GM21723 (cell line): ENCODE data around the gene MYG1.
"Not testable (repeated sequence)": the region's sequence is repeated elsewhere in the genome, so short reads cannot be mapped to it uniquely, and the experiment has no call there.

ENCODE experiments used
- ATAC-seq: cut with Tn5 transposase; IDR thresholded peaks from one replicate; pipeline ENCODE4 v1.9.1; 2021; ENCODE audit warnings: mild to moderate bottlenecking, moderate library complexity; ENCODE audit not compliant: unreplicated experiment

Gene MYG1

DNA sequence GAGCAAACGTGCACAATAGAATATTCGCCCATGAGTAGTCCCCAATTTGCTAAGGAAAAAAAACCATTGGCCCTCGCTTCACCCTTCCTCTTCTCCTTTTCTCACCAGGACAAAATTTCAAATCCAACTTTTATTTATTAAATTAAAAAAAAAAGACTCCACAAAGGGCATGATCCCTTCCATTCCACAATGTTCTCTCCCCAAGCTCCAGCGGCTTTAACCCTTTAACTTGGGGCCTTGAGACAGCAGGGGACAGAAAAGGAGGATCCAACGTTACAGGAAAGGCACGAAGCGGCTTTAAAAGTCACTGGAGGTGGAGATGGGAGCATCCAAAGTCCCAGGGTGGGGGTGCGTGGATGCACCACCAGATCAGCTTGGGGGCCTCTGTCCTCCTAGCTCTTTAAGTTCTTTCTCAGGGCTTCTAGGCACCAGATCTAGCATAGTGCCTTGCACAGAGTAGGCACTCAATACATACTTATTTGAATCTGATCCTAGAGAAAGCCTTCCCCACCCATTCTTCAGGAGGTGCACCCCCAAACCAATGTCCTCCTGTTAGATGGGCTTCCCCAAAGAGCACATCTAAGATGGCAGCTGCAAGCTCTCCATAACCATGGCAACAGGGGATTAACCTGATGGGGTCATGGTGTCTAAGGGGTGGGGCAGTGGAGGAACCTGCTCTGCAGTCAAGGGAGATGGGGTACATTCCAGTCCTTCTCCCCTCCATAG is 27.1 kb downstream of the MYG1 start:
- no peak for ATAC-seq

DNA sequence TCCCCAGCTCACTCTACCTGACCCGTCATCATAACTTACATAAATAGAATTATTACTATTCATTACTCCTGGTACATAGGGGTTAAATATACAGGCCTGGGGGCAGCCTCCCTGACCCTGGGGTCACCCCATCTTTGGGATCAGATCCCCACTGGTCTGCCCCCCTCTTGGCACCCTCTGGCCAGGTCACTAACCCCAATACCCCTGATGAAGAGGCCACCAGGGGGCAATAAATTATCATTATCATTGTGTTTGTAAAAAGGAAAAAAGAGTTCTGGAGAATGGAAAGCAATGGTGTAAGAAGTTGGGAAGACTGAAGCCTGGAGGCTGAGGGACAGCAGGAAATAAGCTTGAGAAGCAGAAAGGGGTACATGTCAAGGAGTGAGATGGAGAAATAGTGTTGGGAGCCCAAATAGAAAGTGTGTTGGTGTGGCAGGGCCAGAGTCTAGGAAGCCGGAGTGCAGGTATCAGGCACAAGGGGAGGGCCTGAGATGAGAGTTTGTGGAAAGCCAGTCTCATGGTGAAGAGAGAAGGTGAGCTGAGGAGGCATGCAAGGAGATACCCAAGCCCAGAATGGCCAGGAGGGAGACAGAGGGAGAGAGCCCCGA is 28.0 kb downstream of the MYG1 start:
- no peak for ATAC-seq

DNA sequence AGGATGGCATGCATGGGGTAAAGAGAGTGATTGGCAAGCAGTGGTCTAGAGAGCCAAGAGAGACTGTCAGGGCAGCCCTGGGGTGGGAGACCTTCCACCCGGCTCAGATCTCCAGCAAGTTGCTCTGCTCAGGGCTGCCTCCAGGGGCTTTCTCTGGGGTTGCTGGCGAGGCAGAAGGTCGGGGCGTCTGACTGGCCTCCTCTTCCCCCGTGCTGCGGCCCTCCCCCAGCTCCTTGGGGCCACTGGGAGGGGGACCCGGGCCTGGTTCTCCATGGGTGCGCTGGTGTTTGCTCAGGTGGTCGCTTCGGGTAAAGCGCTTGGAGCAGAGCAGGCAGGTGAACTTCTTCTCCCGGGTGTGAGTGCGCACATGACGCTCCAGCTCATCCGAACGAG is 28.5 kb downstream of the MYG1 start:
- no peak for ATAC-seq

DNA sequence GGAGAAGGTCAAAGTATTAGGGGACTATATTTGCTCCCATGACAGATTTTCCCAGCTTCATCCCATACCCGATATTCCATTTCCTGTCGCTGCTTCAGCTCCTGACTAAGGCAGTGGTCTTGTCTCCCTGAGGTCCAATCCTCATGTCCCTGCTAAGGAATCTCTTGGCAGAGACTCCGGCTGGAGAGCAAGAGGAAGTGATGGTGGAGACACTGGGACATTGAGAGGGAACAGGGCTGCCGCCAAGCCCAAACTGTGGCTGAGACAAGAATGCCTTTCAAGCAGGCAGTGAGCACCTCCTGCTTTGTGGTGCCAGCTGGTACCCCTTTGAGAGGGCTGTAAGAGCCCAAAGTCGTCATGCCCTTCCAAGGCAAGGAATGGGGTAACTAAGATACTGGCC is 31.2 kb downstream of the MYG1 start:
- ATAC-seq, result no peak

DNA sequence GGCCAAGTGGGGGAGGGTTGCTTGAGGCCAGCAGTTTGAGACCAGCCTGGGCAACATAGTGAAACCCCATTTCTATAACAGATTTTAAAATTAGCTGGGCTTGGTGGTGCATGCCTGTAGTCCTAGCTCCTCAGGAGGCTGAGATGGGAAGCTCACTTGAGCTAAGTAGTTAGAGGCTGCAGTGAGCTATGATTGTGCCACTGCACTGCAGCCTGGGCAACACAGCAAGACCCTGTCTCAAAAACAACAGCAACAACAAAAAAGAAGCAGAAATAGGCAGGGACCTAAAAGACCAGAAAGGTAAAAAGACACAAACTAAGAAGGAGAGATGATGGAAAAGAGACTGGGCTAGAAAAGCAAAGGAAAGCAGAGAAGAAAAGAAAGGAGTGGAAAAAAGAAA is 32.8 kb downstream of the MYG1 start:
- not testable (repeated sequence) for ATAC-seq

- no peak for ATAC-seq
Observed at GRCh38 chr12:53332744-53333143, 33.2 kb downstream of the MYG1 start.

GRCh38 chr12:53333289-53333688 is 33.8 kb downstream of the MYG1 start:
- ATAC-seq, result no peak

DNA sequence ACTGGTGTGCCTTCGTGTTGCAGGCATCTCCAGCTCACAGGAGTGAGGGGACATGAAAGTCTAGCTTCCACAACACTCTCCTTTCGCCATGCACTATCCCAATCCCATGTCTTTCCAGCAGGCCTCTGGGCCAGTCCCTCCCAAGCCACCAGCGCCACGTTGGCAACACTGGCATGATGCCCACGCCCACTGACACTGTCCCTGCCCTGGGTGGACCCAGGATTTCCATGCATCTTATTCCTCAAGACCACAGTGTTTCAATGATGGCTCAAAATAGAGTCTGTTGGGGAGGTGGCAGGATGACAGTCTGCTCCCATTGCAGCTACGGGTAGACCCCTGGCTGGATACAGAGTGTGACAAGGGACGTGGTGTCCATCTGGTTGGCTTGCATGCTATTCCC is 34.4 kb downstream of the MYG1 start:
- no peak for ATAC-seq

GRCh38 chr12:53334822-53335221 is 35.3 kb downstream of the MYG1 start:
- ATAC-seq, result no peak

DNA sequence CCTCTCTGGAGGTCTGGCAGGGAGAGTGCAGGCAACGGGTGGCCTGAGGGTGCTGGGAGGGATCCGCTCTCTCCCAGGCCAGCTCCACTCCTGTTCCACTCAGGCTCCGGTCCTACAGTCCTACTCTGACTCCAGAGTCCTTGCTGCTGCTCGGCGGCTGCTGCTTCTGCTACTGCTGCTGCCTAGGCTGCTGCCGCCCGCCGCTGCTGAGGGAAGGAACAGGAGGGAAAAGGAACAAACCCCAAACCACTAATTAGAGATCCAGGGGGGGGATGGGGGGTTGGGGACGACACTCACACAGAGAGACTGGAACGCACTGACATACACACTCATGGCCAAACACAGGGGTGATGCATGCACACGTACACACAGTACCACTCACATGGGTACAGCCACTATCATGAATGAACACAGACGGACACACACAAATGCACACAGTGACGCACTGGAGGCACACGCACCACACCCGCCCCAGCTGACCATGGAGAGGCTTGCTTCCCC is 36.7 kb downstream of the MYG1 start, which contains the start of gene SP7:
SP7 (minus strand) TSS at position 174 of the 501 bp plus-strand sequence. CDS start 708 bp downstream, outside the sequence.
- no peak for ATAC-seq

- no peak for ATAC-seq
Observed at GRCh38 chr12:53338017-53338416, 38.5 kb downstream of the MYG1 start.

GRCh38 chr12:53338916-53339315 is 39.4 kb downstream of the MYG1 start:
- ATAC-seq, result no peak

DNA sequence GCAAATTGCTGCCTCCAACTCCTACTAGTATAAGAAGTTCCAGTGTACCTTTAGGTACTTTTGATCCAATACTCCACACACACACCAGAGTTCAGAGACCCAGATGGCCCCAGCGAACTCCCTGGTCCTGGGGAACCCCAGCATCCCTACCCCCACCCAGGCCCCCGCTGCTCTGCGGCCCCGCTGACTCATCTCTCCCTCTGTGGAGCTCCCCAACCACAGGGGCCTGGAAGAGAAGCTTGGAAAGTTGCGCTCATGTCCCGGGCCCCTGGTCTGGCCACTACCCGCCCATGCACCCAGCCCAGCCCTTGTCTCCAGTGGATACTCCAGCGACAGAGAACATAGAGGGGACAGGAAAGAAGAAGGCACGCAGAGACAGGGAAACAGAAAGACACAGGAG is 40.9 kb downstream of the MYG1 start:
- no peak for ATAC-seq

- ATAC-seq, result no peak
Observed at GRCh38 chr12:53343449-53343848, 44.0 kb downstream of the MYG1 start.

- ATAC-seq, result no peak
Observed at GRCh38 chr12:53343969-53344368, 44.5 kb downstream of the MYG1 start.

DNA sequence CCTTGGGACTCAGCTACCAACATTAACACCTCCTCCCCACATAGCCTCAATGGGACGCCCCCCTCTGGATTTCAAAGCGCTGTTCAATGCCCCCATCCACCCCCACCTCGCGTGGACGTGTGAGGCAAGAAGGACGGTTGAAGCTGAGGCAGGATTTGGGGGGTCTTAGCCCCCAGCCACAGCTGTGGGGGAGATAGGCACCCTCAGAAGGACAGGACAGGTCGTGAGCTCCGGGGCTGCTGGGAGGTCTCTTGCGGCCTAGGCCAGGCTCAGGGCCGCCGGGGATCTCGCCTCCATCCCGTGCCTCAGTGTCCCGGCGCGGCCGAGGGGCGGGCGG is 45.0 kb downstream of the MYG1 start:
- no peak for ATAC-seq

DNA sequence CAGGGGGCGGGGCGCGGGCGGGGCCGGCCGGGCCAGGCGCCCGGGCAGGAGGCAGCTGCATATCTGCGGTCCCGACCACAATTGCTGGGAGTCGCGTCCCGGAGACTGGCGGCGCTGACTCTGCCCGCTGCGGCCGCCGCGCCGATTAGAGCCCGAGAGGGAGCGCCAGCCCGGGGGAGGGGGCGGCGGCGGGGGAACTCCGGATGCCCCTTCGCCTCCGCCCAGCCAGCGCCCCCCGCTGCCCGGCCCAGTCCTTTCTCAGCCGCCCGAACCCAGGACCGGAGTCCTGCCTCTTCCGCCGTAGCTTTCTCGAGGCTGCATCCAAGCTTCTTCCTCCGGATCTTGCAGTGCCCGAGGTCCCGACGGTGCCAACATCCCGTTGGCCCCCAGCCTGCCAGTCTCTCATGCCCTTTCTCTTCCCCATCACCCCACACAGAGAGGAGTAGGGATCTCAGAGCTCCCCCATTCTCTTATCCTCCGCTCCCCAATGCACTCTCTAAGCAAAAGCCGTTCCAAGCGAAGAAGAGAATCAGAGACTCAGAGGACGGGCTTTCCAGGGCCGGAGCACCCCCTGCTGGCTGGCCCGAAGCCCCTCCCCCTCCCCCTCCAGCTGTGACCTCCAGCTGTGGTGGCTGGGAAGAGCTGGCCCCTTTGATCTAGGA is 45.5 kb downstream of the MYG1 start:
- ATAC-seq, result peak; percentile 70

DNA sequence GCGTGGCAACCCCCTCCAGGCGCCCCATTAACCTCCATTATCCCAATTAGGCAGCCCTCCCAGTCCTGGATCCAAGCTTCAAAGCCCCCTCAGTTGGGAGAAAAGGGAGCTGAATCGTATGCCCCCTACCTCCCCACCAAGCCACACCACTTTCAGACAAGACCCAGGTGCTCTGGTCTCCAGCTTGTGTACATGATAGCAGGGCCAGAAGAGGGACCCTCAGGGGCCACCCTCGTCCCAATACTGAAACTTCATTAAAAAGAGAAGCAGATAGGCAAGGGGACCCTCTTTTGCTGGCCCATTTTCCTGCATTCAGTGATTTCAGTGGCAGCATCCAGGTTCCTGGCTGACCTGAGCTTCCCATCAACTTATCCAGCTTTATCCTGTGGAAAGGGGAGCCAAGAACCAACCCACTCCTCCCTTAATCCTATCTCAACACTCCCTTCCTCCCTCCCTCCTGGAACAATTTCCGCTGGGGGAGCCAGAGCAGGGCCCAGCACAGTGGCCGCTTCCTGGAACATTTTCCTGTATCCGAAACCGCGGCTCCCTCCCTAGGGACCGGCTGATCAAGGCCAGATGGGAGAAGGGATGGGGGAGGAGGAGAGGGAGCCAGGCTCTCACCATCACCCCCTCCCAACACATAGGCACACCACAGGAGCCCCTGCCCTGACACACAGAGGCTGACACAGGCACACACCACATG is 46.1 kb downstream of the MYG1 start:
- peak; percentile 24 for ATAC-seq

DNA sequence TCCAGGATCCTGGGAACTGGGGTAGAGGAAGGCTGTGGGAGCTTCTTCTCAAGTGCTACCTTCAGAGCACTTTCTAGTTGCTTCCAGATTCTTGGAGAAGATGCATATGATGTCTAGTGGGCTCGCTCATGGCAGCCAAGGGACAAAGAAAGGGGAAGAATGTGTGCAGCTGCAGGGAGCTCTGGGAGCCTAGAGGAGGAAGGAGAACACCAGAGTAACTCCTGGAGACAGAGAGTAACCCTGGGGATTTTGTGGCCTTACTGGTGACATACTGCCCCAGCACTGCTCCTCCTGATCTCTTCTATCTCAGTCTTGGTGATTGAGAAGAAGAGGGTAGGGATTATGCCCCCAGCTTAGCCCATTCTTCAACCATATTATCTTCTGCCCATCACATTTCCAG is 47.0 kb downstream of the MYG1 start:
- no peak for ATAC-seq

DNA sequence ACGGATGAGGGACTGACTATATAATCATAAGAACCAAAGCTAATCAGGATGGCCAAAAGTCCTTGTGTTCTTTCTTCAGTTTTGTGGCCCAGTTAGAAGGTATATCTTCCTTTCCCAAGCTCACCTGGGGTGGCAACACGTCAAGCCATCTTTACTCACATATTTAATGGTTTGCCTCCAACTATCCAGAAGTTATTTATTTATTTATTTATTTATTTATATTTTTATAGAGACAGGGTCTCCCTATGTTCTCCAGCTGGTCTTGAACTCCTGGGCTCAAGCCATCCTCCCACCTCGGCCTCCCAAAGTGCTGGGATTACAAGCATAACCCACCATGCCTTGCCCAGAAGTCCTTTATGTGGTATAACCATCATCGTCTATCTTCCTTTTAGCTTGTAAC is 48.4 kb downstream of the MYG1 start:
- ATAC-seq, result no peak
